OCI-LY1 (cell line): ENCODE results near the gene CCNT2.

ENCODE experiments used
- H2AFZ ChIP-seq: fragments of 200-600 bp; sonication (generic), shearing (Covaris generic); 2 replicates; pipeline ENCODE4 v1.6.0; 2014; ENCODE audit warnings: antibody characterized with exemption, mild to moderate bottlenecking, low read length
- H3F3A ChIP-seq: fragments of 200-600 bp; sonication (generic), shearing (Covaris generic); 2 replicates; pipeline ENCODE4 v1.6.0; 2014; ENCODE audit warnings: mild to moderate bottlenecking, antibody characterized with exemption, low read length, moderate library complexity; ENCODE audit not compliant: insufficient read depth
- H3K27ac ChIP-seq: fragments of 200-600 bp; sonication (generic); 2 replicates; pipeline ENCODE4 v1.5.1; 2014; ENCODE audit warnings: low read length, mixed run types, mild to moderate bottlenecking, low read depth; ENCODE audit not compliant: poor library complexity, severe bottlenecking
- H3K27me3 ChIP-seq: fragments of 200-600 bp; sonication (generic); 2 replicates; pipeline ENCODE4 v1.6.0; 2014; ENCODE audit warnings: antibody characterized with exemption, mild to moderate bottlenecking, low read length, moderate library complexity; ENCODE audit not compliant: insufficient read depth
- H3K36me3 ChIP-seq: fragments of 200-600 bp; sonication (generic); 2 replicates; pipeline ENCODE4 v1.6.1; 2014; ENCODE audit warnings: mild to moderate bottlenecking, antibody characterized with exemption, low read length, moderate library complexity, mixed read lengths; ENCODE audit not compliant: insufficient read depth
- H3K4me1 ChIP-seq: fragments of 200-600 bp; sonication (generic); 2 replicates; pipeline ENCODE4 v1.5.1; 2014; ENCODE audit warnings: mild to moderate bottlenecking, low read length, moderate library complexity; ENCODE audit not compliant: insufficient read depth, severe bottlenecking
- H3K4me2 ChIP-seq: fragments of 200-600 bp; sonication (generic), shearing (Covaris generic); 2 replicates; pipeline ENCODE4 v1.6.1; 2014; ENCODE audit warnings: low read length
- H3K4me3 ChIP-seq: fragments of 200-600 bp; sonication (generic); 2 replicates; pipeline ENCODE4 v1.5.1; 2014; ENCODE audit warnings: low read length, low read depth, mild to moderate bottlenecking, mixed read lengths; ENCODE audit not compliant: poor library complexity, severe bottlenecking
- H3K79me2 ChIP-seq: fragments of 200-600 bp; shearing (Covaris generic); 2 replicates; pipeline ENCODE4 v1.6.1; 2016; ENCODE audit warnings: mixed run types, low read length, mixed read lengths; ENCODE audit not compliant: insufficient read depth
- H3K9ac ChIP-seq: fragments of 200-600 bp; sonication (generic), shearing (Covaris generic); 2 replicates; pipeline ENCODE4 v1.6.1; 2014; ENCODE audit warnings: mild to moderate bottlenecking, low read length, mixed read lengths
- H3K9me2 ChIP-seq: fragments of 200-600 bp; sonication (generic), shearing (Covaris generic); 2 replicates; pipeline ENCODE4 v1.6.1; 2014; ENCODE audit warnings: low read depth, mild to moderate bottlenecking, low read length, mixed read lengths
- H3K9me3 ChIP-seq: fragments of 200-600 bp; shearing (Covaris generic); 2 replicates; pipeline ENCODE4 v1.6.1; 2014; ENCODE audit warnings: low read length, mixed read lengths
- H4K20me1 ChIP-seq: fragments of 200-600 bp; sonication (generic), shearing (Covaris generic); 2 replicates; pipeline ENCODE4 v1.6.0; 2016; ENCODE audit warnings: mild to moderate bottlenecking, low read length; ENCODE audit not compliant: insufficient read depth
- EZH2 ChIP-seq: fragments of 200-600 bp; sonication (generic), shearing (Covaris generic); IDR thresholded peaks from 2 replicates; pipeline ENCODE4 v1.8.0; 2017; ENCODE audit warnings: borderline replicate concordance, mixed run types, mild to moderate bottlenecking, antibody characterized with exemption, low read length, moderate library complexity, mixed read lengths
- TF ChIP-seq, protein P1 (sequence below): fragments of 200-600 bp; sonication (generic), shearing (Covaris generic); IDR thresholded peaks from 2 replicates; pipeline ENCODE4 v1.5.1; 2017; ENCODE audit warnings: mild to moderate bottlenecking, antibody characterized with exemption, low read length, moderate library complexity, mixed read lengths

The CCNT2 gene

DNA sequence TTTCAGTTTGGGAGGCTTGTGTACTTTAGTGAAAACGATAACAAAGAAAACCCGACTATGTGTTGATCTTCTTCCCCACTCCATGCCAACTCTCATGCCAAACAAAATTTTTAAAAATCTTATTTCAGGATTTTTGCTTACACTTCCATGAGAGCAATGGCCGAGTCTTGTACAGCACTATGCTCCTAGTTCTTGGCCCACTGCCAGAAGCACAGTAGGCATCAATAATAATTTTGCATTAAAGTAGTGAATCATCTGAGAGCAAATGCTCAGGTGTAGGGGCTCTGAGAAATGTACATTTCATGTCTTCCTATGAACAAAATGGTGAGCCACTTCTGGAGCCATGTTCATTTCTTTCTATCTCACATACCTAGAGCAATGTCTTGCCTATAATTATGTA lies 66.4 kb downstream of the CCNT2 start:
- no peak overlapping the region for H3K4me2 ChIP-seq
- H3K9me3 ChIP-seq = no peaks in the 10 kb centered on the region
- no peaks in the 10 kb centered on the region for H3K79me2 ChIP-seq
- H3K4me3 ChIP-seq = no peak overlapping the region
- no peak overlapping the region for H2AFZ ChIP-seq
- no peak overlapping the region for H3K27ac ChIP-seq
- no peak for TF ChIP-seq EZH2
- H3K9me2 ChIP-seq = no peaks in the 10 kb centered on the region
- H3K9ac ChIP-seq = no peak overlapping the region
- H3K27me3 ChIP-seq = no peaks in the 10 kb centered on the region
- no peaks in the 10 kb centered on the region for H3K36me3 ChIP-seq
- H3F3A ChIP-seq = no peaks in the 10 kb centered on the region
- H3K4me1 ChIP-seq = no peaks in the 10 kb centered on the region
- no peaks in the 10 kb centered on the region for H4K20me1 ChIP-seq

DNA sequence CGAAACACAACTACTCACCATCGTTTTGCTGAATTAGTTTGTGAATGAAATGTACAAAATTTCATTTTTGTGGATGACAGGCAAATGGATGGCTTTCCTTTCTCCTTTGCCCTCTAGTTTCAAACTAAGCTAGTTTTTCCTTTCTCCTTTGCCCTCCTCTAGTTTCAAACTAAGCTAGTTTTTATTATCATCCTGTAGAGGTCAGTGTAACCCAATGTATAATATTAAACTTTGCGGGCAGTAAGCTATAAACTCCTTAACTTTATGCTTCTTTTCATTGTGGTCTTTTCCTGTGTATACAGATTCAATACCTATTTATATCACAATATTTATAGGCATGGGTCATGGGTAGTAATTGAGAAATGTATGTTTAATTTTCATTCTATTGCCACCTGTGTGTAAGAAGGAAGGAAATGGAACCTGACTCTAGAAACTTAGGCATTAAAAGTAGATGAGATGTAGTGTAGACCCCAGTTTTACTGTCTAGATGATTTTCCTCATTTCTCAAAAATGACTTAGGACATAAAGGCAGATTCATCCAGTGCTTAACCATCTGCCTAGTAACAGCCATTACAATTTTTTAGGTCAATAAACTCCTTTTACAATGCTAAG lies 70.5 kb downstream of the CCNT2 start:
- Histone ChIP-seq H3K4me2 (no peak overlapping the region), H3K4me1 (no peaks in the 10 kb centered on the region), H3K9me2 (no peaks in the 10 kb centered on the region), H3K9me3 (no peaks in the 10 kb centered on the region), H4K20me1 (no peaks in the 10 kb centered on the region), H2AFZ (no peak overlapping the region), H3K36me3 (no peaks in the 10 kb centered on the region), H3K9ac (no peak overlapping the region), H3K27me3 (no peaks in the 10 kb centered on the region), H3K4me3 (no peak overlapping the region), H3K79me2 (no peaks in the 10 kb centered on the region), H3K27ac (no peak overlapping the region), H3F3A (no peaks in the 10 kb centered on the region)
- TF ChIP-seq EZH2 = no peak
- TF ChIP-seq, protein P1, sequence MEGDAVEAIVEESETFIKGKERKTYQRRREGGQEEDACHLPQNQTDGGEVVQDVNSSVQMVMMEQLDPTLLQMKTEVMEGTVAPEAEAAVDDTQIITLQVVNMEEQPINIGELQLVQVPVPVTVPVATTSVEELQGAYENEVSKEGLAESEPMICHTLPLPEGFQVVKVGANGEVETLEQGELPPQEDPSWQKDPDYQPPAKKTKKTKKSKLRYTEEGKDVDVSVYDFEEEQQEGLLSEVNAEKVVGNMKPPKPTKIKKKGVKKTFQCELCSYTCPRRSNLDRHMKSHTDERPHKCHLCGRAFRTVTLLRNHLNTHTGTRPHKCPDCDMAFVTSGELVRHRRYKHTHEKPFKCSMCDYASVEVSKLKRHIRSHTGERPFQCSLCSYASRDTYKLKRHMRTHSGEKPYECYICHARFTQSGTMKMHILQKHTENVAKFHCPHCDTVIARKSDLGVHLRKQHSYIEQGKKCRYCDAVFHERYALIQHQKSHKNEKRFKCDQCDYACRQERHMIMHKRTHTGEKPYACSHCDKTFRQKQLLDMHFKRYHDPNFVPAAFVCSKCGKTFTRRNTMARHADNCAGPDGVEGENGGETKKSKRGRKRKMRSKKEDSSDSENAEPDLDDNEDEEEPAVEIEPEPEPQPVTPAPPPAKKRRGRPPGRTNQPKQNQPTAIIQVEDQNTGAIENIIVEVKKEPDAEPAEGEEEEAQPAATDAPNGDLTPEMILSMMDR = peak; percentile 63

DNA sequence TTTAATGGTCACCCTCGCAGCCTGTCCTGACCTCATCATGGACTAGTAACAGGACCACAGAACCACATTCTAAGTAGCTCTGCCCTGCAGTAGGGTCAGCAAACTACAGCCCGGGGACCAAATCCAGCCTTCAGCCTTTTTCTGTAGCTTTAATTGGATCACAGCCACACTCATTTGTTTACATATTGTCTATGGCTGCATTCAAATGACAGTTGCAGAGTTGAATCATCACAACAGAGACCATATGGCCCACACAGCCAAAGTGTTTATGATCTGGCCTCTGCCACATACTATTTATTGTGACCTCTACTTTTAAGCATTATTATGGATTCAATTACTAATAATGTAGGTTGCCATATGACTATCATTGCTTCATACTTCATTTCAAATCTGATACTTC lies 80.9 kb downstream of the CCNT2 start:
- Histone ChIP-seq H3F3A (no peaks in the 10 kb centered on the region), H3K9me3 (no peaks in the 10 kb centered on the region), H4K20me1 (no peaks in the 10 kb centered on the region), H3K36me3 (no peaks in the 10 kb centered on the region), H3K27ac (no peak overlapping the region), H3K9ac (no peak overlapping the region), H3K27me3 (no peaks in the 10 kb centered on the region), H3K79me2 (no peaks in the 10 kb centered on the region), H3K4me1 (peaks cover 4% of the 10 kb centered on the region), H3K4me3 (no peak overlapping the region), H3K9me2 (no peaks in the 10 kb centered on the region), H3K4me2 (no peak overlapping the region), H2AFZ (no peak overlapping the region)
- TF ChIP-seq, protein P1 = no peak
- TF ChIP-seq EZH2 = no peak

DNA sequence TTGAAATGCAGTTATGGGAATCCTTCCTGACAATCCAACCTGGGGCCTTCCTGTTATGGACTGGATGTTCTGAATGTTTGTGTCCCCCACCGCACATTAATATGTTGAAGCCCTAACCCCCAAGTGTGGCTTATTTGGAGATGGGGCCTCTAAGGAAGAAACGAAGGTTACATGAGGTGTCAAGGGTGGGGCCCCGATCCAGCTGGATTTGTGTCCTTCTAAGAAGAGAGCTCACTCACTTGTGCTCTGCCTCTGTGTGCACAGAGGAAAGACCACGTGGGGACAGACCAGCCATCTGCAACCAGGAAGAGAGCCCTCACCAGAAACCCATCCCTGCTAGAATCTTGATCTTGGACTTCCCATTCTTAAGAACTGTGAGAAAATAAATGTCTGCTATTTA lies 84.2 kb downstream of the CCNT2 start:
- H3F3A ChIP-seq = no peaks in the 10 kb centered on the region
- no peaks in the 10 kb centered on the region for H3K9me3 ChIP-seq
- no peaks in the 10 kb centered on the region for H3K27me3 ChIP-seq
- no peaks in the 10 kb centered on the region for H3K9me2 ChIP-seq
- no peak overlapping the region for H3K4me3 ChIP-seq
- no peaks in the 10 kb centered on the region for H3K36me3 ChIP-seq
- no peak overlapping the region for H3K9ac ChIP-seq
- TF ChIP-seq EZH2 = no peak
- TF ChIP-seq, protein P1 = no peak
- H4K20me1 ChIP-seq = no peaks in the 10 kb centered on the region
- H2AFZ ChIP-seq = no peak overlapping the region
- H3K79me2 ChIP-seq = no peaks in the 10 kb centered on the region
- H3K4me1 ChIP-seq = peaks cover 4% of the 10 kb centered on the region
- H3K4me2 ChIP-seq = no peak overlapping the region
- H3K27ac ChIP-seq = no peak overlapping the region
